PC-3 (cell line): ENCODE measurements around the gene PEX5L. TPM values are rescaled to one million over a fixed set of nuclear protein-coding genes. Genes with fewer than 3 reads are reported as not detected.

Source experiments
- ATAC-seq: fragments of 200-7000 bp; cut with Tn5 transposase; 2 replicates; pipeline ENCODE4 v1.9.1; 2020; ENCODE audit warnings: mild to moderate bottlenecking, moderate library complexity
- BruUV-seq: library from RNA; stranded (reverse); fragments of 400-500 nt; replicated peaks from 2 replicates; lab custom pipeline; 2021; lab: Mats Ljungman, UMichigan
- CTCF ChIA-PET: fragments of 300-600 bp; sonication (Branson Sonifier 250); formaldehyde crosslinking; loops from one replicate; lab custom pipeline; 2022; ENCODE audit warnings: antibody characterized with exemption; lab: Charles Lee
- POLR2A ChIA-PET: fragments of 300-600 bp; sonication (Branson Sonifier 250); formaldehyde crosslinking; loops from one replicate; lab custom pipeline; 2022; ENCODE audit warnings: antibody characterized with exemption; ENCODE audit not compliant: unreplicated experiment; lab: Charles Lee
- DNase-seq: peaks from one replicate; pipeline ENCODE4 v3.0.0-alpha.2; 2015
- H2AFZ ChIP-seq: fragments of 300-600 bp; sonication (generic); 2 replicates; pipeline ENCODE4 v1.6.0; 2016; ENCODE audit warnings: antibody characterized with exemption, low read length
- H3F3A ChIP-seq: fragments of 300-600 bp; sonication (generic); one replicate; pipeline ENCODE4 v1.6.0; 2017; ENCODE audit warnings: antibody characterized with exemption, low read length, control low read depth, mild to moderate bottlenecking; ENCODE audit not compliant: unreplicated experiment
- H3K27ac ChIP-seq: fragments of 300-600 bp; sonication (generic); 2 replicates; pipeline ENCODE4 v1.5.1; 2016; ENCODE audit warnings: mild to moderate bottlenecking, low read length
- H3K27me3 ChIP-seq: fragments of 300-600 bp; sonication (generic); 2 replicates; pipeline ENCODE4 v1.6.1; 2016; ENCODE audit warnings: low read length, mixed read lengths
- H3K36me3 ChIP-seq: fragments of 300-600 bp; sonication (generic); 2 replicates; pipeline ENCODE4 v1.6.1; 2016; ENCODE audit warnings: low read depth, mixed run types, low read length, mixed read lengths
- H3K4me1 ChIP-seq: fragments of 300-600 bp; sonication (generic); 2 replicates; pipeline ENCODE4 v1.5.1; 2016; ENCODE audit warnings: low read length; ENCODE audit not compliant: insufficient read depth
- H3K4me2 ChIP-seq: fragments of 300-600 bp; sonication (generic); 2 replicates; pipeline ENCODE4 v1.6.0; 2016; ENCODE audit warnings: low read length
- H3K4me3 ChIP-seq: fragments of 300-600 bp; sonication (generic); 2 replicates; pipeline ENCODE4 v1.5.1; 2016; ENCODE audit warnings: mild to moderate bottlenecking, low read length, mixed read lengths
- H3K79me2 ChIP-seq: fragments of 300-600 bp; sonication (generic); 2 replicates; pipeline ENCODE4 v1.6.1; 2017; ENCODE audit warnings: low read length, mixed read lengths
- H3K9ac ChIP-seq: fragments of 300-600 bp; sonication (generic); 2 replicates; pipeline ENCODE4 v1.6.0; 2016; ENCODE audit warnings: mild to moderate bottlenecking, low read length
- H3K9me2 ChIP-seq: fragments of 300-600 bp; sonication (generic); replicated peaks from 2 replicates; pipeline ENCODE4 v1.6.1; 2016; ENCODE audit warnings: mixed run types, low read length, mixed read lengths
- H3K9me3 ChIP-seq: fragments of 300-600 bp; sonication (generic); 2 replicates; pipeline ENCODE4 v1.6.1; 2016; ENCODE audit warnings: low read length, mixed read lengths
- H4K20me1 ChIP-seq: fragments of 300-600 bp; sonication (generic); 2 replicates; pipeline ENCODE4 v1.6.1; 2016; ENCODE audit warnings: low read length, mixed read lengths
- EZH2 ChIP-seq: fragments of 300-600 bp; sonication (generic); IDR thresholded peaks from one replicate; pipeline ENCODE4 v1.6.1; 2017; ENCODE audit warnings: antibody characterized with exemption, mild to moderate bottlenecking, low read length; ENCODE audit not compliant: unreplicated experiment
- EZH2phosphoT487 ChIP-seq: fragments of 300-600 bp; sonication (generic); IDR thresholded peaks from 2 replicates; pipeline ENCODE4 v1.6.1; 2018; ENCODE audit warnings: mild to moderate bottlenecking, antibody characterized with exemption, low read length, borderline replicate concordance
- intact Hi-C: fragments of 100-400 bp; cut with micrococcal nuclease; formaldehyde crosslinking; loops from 2 replicates; pipeline ENCODE4 v1.9.0; 2023
- total RNA-seq: library from RNA; depleted of rRNA; stranded (reverse); fragments of >200 nt; gene quantifications from 2 replicates; pipeline ENCODE4 v1.2.3, GENCODE V29; 2014
- TF ChIP-seq, protein P1 (sequence below): fragments of 300-600 bp; sonication (generic); conservative IDR thresholded peaks from 2 replicates; pipeline ENCODE4 v1.5.1; 2017; ENCODE audit warnings: antibody characterized with exemption, low read depth, mild to moderate bottlenecking, low read length

PEX5L gene
- total RNA-seq, 1 experiment from 2014 or later = 0.69 TPM

DNA sequence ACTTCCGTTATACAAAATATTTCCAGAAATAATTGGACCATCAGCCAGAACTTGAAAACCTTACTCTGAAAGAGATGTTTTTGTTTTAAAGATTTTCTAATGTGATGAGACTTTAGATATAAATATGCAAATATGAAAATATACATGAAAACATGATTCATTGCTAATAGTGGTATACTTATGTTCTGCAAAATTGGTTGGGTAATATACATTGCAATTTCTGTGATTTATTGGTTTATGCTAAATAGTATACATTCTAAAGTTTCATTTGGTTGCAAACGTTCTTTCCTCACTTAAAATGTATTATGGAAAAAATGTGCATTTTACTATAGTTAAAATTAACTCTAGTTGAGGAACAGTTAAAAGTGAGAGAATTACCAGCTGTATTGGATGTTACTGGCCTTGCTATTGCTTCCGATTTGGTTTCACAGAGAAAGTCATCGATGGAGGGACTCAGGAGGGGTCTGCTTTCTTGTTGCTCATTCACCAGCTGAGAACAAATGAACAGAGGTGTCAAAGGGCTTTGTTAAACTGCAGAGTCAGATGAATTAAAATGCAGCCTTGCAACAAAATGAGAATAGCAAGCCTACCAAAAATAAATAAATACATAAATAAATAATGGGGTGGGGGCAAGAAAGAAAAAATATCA, 149.3 kb downstream of the PEX5L start:
- H3K9ac ChIP-seq = no peak overlapping the region
- DNase-seq (no peak), ATAC-seq (no peak)
- H4K20me1 ChIP-seq = no peaks in the 10 kb centered on the region
- no peaks in the 10 kb centered on the region for H3K9me3 ChIP-seq
- no peaks in the 10 kb centered on the region for H3K4me1 ChIP-seq
- intact Hi-C loops = no loop called here
- H3F3A ChIP-seq = no peaks in the 10 kb centered on the region
- ChIA-PET POLR2A (no interaction called here), CTCF (no interaction called here)
- no TSS peak for BruUV-seq
- no peak overlapping the region for H2AFZ ChIP-seq
- H3K79me2 ChIP-seq = no peaks in the 10 kb centered on the region
- H3K4me3 ChIP-seq = no peak overlapping the region
- H3K27me3 ChIP-seq = no peaks in the 10 kb centered on the region
- H3K4me2 ChIP-seq = no peak overlapping the region
- H3K9me2 ChIP-seq = no peaks in the 10 kb centered on the region
- H3K27ac ChIP-seq = no peak overlapping the region
- no peaks in the 10 kb centered on the region for H3K36me3 ChIP-seq
- TF ChIP-seq, protein P1, sequence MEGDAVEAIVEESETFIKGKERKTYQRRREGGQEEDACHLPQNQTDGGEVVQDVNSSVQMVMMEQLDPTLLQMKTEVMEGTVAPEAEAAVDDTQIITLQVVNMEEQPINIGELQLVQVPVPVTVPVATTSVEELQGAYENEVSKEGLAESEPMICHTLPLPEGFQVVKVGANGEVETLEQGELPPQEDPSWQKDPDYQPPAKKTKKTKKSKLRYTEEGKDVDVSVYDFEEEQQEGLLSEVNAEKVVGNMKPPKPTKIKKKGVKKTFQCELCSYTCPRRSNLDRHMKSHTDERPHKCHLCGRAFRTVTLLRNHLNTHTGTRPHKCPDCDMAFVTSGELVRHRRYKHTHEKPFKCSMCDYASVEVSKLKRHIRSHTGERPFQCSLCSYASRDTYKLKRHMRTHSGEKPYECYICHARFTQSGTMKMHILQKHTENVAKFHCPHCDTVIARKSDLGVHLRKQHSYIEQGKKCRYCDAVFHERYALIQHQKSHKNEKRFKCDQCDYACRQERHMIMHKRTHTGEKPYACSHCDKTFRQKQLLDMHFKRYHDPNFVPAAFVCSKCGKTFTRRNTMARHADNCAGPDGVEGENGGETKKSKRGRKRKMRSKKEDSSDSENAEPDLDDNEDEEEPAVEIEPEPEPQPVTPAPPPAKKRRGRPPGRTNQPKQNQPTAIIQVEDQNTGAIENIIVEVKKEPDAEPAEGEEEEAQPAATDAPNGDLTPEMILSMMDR = no peak
- TF ChIP-seq EZH2 (no peak), EZH2phosphoT487 (no peak)

DNA sequence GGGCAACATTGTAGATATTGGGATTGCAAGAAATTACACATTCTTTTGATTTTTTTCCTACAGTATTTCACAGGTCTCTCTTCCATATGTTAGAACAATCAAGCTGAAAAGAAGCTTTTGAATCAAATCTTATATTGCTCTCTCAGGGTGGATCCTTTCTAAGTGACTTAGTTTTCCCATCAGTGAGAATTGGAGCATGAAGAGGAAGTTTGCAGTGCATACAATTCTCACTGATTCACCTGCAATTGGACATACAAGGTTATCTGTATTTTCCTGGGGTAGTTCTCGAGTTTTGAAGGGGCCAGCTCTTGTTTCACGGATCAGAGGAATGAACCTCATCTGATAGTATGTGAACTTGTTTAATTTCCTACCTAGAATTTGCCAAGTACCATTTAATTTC, 150.8 kb downstream of the PEX5L start:
- H3K9me2 ChIP-seq = no peaks in the 10 kb centered on the region
- TF ChIP-seq EZH2 (no peak), EZH2phosphoT487 (no peak)
- TF ChIP-seq, protein P1 = no peak
- no peaks in the 10 kb centered on the region for H3F3A ChIP-seq
- H3K36me3 ChIP-seq = no peaks in the 10 kb centered on the region
- intact Hi-C loops = no loop called here
- no TSS peak for BruUV-seq
- H3K9me3 ChIP-seq = no peaks in the 10 kb centered on the region
- H4K20me1 ChIP-seq = no peaks in the 10 kb centered on the region
- ATAC-seq = no peak
- no peak overlapping the region for H3K27ac ChIP-seq
- H3K4me1 ChIP-seq = no peaks in the 10 kb centered on the region
- CTCF ChIA-PET = no interaction called here
- no peak overlapping the region for H3K9ac ChIP-seq
- POLR2A ChIA-PET = no interaction called here
- no peak overlapping the region for H3K4me3 ChIP-seq
- no peak for DNase-seq
- no peaks in the 10 kb centered on the region for H3K27me3 ChIP-seq
- no peak overlapping the region for H2AFZ ChIP-seq
- H3K4me2 ChIP-seq = no peak overlapping the region
- no peaks in the 10 kb centered on the region for H3K79me2 ChIP-seq

DNA sequence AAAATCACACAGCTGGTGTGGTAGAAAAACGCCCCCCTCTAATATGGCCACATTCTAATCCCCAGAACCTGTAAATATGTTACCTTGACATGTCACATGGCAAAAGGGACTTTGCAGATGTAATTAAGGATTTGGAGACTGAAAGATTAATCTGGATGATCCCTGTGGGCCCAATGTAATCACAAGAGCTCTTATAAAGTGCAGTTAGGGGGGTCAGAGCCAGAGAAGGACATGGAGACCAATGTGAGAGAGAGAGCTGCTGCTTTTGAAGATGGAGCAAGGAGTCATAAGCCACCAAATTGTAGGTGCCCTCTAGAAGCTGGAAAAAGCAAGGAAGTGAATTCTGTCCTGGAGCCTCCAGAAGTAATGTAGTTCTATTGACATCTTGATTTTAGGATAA, 152.6 kb downstream of the PEX5L start:
- ATAC-seq (no peak), DNase-seq (no peak)
- Histone ChIP-seq H3K9me3 (no peaks in the 10 kb centered on the region), H3K27ac (no peak overlapping the region), H2AFZ (no peak overlapping the region), H3K9me2 (no peaks in the 10 kb centered on the region), H3K9ac (no peak overlapping the region), H3K27me3 (no peaks in the 10 kb centered on the region), H3K79me2 (no peaks in the 10 kb centered on the region), H3K4me2 (no peak overlapping the region), H3K36me3 (no peaks in the 10 kb centered on the region), H4K20me1 (no peaks in the 10 kb centered on the region), H3K4me3 (no peak overlapping the region), H3K4me1 (no peaks in the 10 kb centered on the region), H3F3A (no peaks in the 10 kb centered on the region)
- no peak for TF ChIP-seq EZH2
- TF ChIP-seq EZH2phosphoT487 = no peak
- TF ChIP-seq, protein P1 = no peak
- ChIA-PET POLR2A (no interaction called here), CTCF (no interaction called here)
- intact Hi-C loops = no loop called here
- BruUV-seq = no TSS peak
